CD14-positive monocyte (primary cell): Measurements from ENCODE around the gene ST3GAL3. TPM values are rescaled to one million over a fixed set of nuclear protein-coding genes. Genes with fewer than 3 reads are reported as not detected.

Source experiments
- DNase-seq, 3 donors: peaks; one replicate each; pipeline ENCODE4 v3.0.0-alpha.2; 2011 to 2022
- H2AFZ ChIP-seq: 2 replicates; pipeline ENCODE4 v1.6.0; 2012; ENCODE audit warnings: mild to moderate bottlenecking, low read depth, low read length, inconsistent platforms; ENCODE audit not compliant: insufficient read depth, poor library complexity, severe bottlenecking
- H3K27ac ChIP-seq, 2 donors: 1 replicate in 1 of 2; 2 replicates in 1 of 2; pipeline ENCODE4 v1.5.1; 2012 to 2013; ENCODE audit warnings: low read length in 2 of 2, control low read depth in 1 of 2, inconsistent platforms in 1 of 2, low read depth in 1 of 2, mild to moderate bottlenecking in 1 of 2
- H3K27me3 ChIP-seq, 2 donors: one replicate each; pipeline versions ENCODE4 v1.6.0 to v1.6.1; 2011 to 2013; ENCODE audit warnings: low read length in 2 of 2; ENCODE audit not compliant: control insufficient read depth in 2 of 2, insufficient read depth in 2 of 2
- H3K36me3 ChIP-seq, 2 donors: replicated peaks in 1 of 2; 1 replicate in 1 of 2; 2 replicates in 1 of 2; pipeline versions ENCODE4 v1.5.1 to v1.6.1; 2012 to 2013; ENCODE audit warnings: low read length in 2 of 2, control low read depth in 1 of 2, inconsistent platforms in 1 of 2, mild to moderate bottlenecking in 1 of 2; ENCODE audit not compliant: insufficient read depth in 2 of 2, control insufficient read depth in 1 of 2
- H3K4me1 ChIP-seq, 2 donors: 1 replicate in 1 of 2; 2 replicates in 1 of 2; pipeline versions ENCODE4 v1.5.1 to v1.6.1; 2012 to 2013; ENCODE audit warnings: low read length in 2 of 2, control low read depth in 1 of 2, inconsistent platforms in 1 of 2, mild to moderate bottlenecking in 1 of 2, moderate library complexity in 1 of 2; ENCODE audit not compliant: insufficient read depth in 2 of 2, control insufficient read depth in 1 of 2
- H3K4me2 ChIP-seq: replicated peaks from 2 replicates; pipeline ENCODE3; 2012; ENCODE audit warnings: low read length, moderate library complexity, mild to moderate bottlenecking; ENCODE audit not compliant: poor library complexity, severe bottlenecking; ENCODE audit errors: extremely low read depth
- H3K4me3 ChIP-seq, 3 experiments: fragments of 200-600 bp in 1 of 3; sonication (generic) in 1 of 3; replicated peaks in 1 of 3; 1 replicate in 2 of 3; 2 replicates in 1 of 3; pipeline ENCODE4 v1.5.1; 2011 to 2013; ENCODE audit warnings: low read length in 3 of 3, mild to moderate bottlenecking in 3 of 3, control low read depth in 2 of 3, low read depth in 2 of 3, inconsistent platforms in 1 of 3, moderate library complexity in 1 of 3
- H3K79me2 ChIP-seq: 2 replicates; pipeline ENCODE4 v1.6.0; 2012; ENCODE audit warnings: mild to moderate bottlenecking, control low read depth, inconsistent platforms, low read length, moderate library complexity; ENCODE audit not compliant: insufficient read depth
- H3K9ac ChIP-seq: 2 replicates; pipeline ENCODE4 v1.6.0; 2017; ENCODE audit warnings: low read length, mild to moderate bottlenecking; ENCODE audit not compliant: insufficient read depth, poor library complexity, severe bottlenecking
- H3K9me3 ChIP-seq, 2 donors: replicated peaks in 1 of 2; 1 replicate in 1 of 2; 2 replicates in 1 of 2; pipeline versions ENCODE4 v1.5.1 to v1.6.1; 2012 to 2013; ENCODE audit warnings: low read length in 2 of 2, control low read depth in 1 of 2; ENCODE audit not compliant: control insufficient read depth in 1 of 2, insufficient read depth in 1 of 2
- H4K20me1 ChIP-seq: 2 replicates; pipeline ENCODE4 v1.6.0; 2012; ENCODE audit warnings: mild to moderate bottlenecking, low read length, control low read depth, moderate library complexity; ENCODE audit not compliant: insufficient read depth
- H3K27ac Mint-ChIP-seq, 7 donors: one replicate each; pipeline ENCODE4 v1.8.0; 2020; ENCODE audit warnings: mild to moderate bottlenecking in 7 of 7, mixed read lengths in 7 of 7, moderate library complexity in 6 of 7, inconsistent platforms in 2 of 7
- H3K27me3 Mint-ChIP-seq, 3 donors: one replicate each; pipeline ENCODE4 v1.8.0; 2021 to 2022; ENCODE audit warnings: low read depth in 3 of 3, mild to moderate bottlenecking in 3 of 3, mixed read lengths in 3 of 3, moderate library complexity in 3 of 3, inconsistent platforms in 1 of 3
- H3K36me3 Mint-ChIP-seq, 2 donors: one replicate each; pipeline ENCODE4 v1.8.0; 2020; ENCODE audit warnings: mixed read lengths in 2 of 2, inconsistent platforms in 1 of 2, mild to moderate bottlenecking in 1 of 2
- H3K4me1 Mint-ChIP-seq: one replicate; pipeline ENCODE4 v1.8.0; 2020; ENCODE audit warnings: mild to moderate bottlenecking, mixed read lengths
- H3K4me3 Mint-ChIP-seq, 2 donors: one replicate each; pipeline ENCODE4 v1.8.0; 2020; ENCODE audit warnings: mild to moderate bottlenecking in 2 of 2, mixed read lengths in 2 of 2, moderate library complexity in 1 of 2
- H3K9me3 Mint-ChIP-seq, 7 donors: one replicate each; pipeline ENCODE4 v1.8.0; 2020 to 2022; ENCODE audit warnings: mixed read lengths in 7 of 7, mild to moderate bottlenecking in 6 of 7, moderate library complexity in 6 of 7, inconsistent platforms in 2 of 7
- CTCF ChIP-seq: fragments of 200-600 bp; IDR thresholded peaks from one replicate; pipeline ENCODE4 v1.8.0; 2022; ENCODE audit warnings: antibody characterized with exemption, mild to moderate bottlenecking
- WGBS: methylation state at CpG from one replicate; pipeline ENCODE4 v1.1.5; 2013; ENCODE audit warnings: missing lambda C conversion rate; ENCODE audit not compliant: insufficient coverage; 5-methylcytosine and 5-hydroxymethylcytosine counted together
- intact Hi-C, 2 donors: fragments of 100-400 bp; cut with micrococcal nuclease; formaldehyde crosslinking; loops; one replicate each; pipeline versions ENCODE4 v1.15.0 to v1.15.1; 2023
- polyA plus RNA-seq, 3 donors: library from polyadenylated mRNA; depleted of rRNA in 1 of 3; unstranded in 2 of 3; stranded (reverse) in 1 of 3; fragments of 300-500 nt in 2 of 3; fragments of >200 nt in 1 of 3; fragmentation: Illumina TruSeq in 2 of 3; gene quantifications; 1 replicate in 2 of 3; 2 replicates in 1 of 3; pipeline ENCODE4 v1.2.3, GENCODE V29; 2012 to 2021

Gene ST3GAL3
- polyA plus RNA-seq, 3 donors = 1.6 to 4.5 (median 2.1) TPM

GRCh38 chr1:43971336-43971980 is 264.1 kb downstream of the ST3GAL3 start:
- 100% methylated on average over 13 of the region's 17 CpGs for WGBS
- Histone ChIP-seq H3K27ac (no peak overlapping the region), H3K27me3 (no peaks in the 10 kb centered on the region)

GRCh38 chr1:43973981-43974442 is 266.7 kb downstream of the ST3GAL3 start:
- peaks cover 25 to 37% of the 10 kb centered on the region in 2 donors for H3K36me3 ChIP-seq
- Mint-ChIP-seq H3K27me3 (peaks cover 2 to 8% (median 2%) of the 10 kb centered on the region in 3 donors), H3K4me3 (peak overlapping the region; percentile 98 to 99), H3K36me3 (peaks cover 35 to 42% of the 10 kb centered on the region in 2 donors), H3K9me3 (peaks cover 0 to 1% (median 0%) of the 10 kb centered on the region in 7 donors), H3K4me1 (peaks cover 56% of the 10 kb centered on the region), H3K27ac (peak overlapping the region; percentile 95 to 97 (median 96))
- H4K20me1 ChIP-seq = peaks cover 41% of the 10 kb centered on the region
- H3K27ac ChIP-seq = peak overlapping the region; percentile 24 to 99
- peak overlapping the region; percentile 100 for H3K9ac ChIP-seq
- no peak for TF ChIP-seq CTCF
- 36% methylated on average over 9 of the region's 9 CpGs for WGBS
- peak overlapping the region; percentile 79 for H3K4me2 ChIP-seq
- no peak for DNase-seq
- H3K79me2 ChIP-seq = peaks cover 48% of the 10 kb centered on the region
- H2AFZ ChIP-seq = peak overlapping the region; percentile 99
- H3K4me3 ChIP-seq = peak overlapping the region; percentile 86 to 98 (median 97)
- peaks cover 48 to 61% of the 10 kb centered on the region in 2 donors for H3K4me1 ChIP-seq
- intact Hi-C loops = loop anchor here (1.0 to 10.0 kb wide), 4 partner anchors 27 to 381 kb away; partner anchors contain the start of genes IPO13 (in 2 of the 2), ERI3 (in 1 of the 2) and KDM4A (in 1 of the 2)
- no peaks in the 10 kb centered on the region for H3K27me3 ChIP-seq
- no peaks in the 10 kb centered on the region for H3K9me3 ChIP-seq

More at GRCh38 chr1:43971336-43971980, 264.1 kb downstream of the ST3GAL3 start:
- peaks cover 26 to 36% of the 10 kb centered on the region in 2 donors for H3K4me1 ChIP-seq
- no peak overlapping the region for H3K4me3 ChIP-seq
- peaks cover 32% of the 10 kb centered on the region for H3K4me1 Mint-ChIP-seq
- H4K20me1 ChIP-seq = peaks cover 16% of the 10 kb centered on the region
- H3K27me3 Mint-ChIP-seq = peaks cover 0 to 3% (median 1%) of the 10 kb centered on the region in 3 donors
- no peak for DNase-seq
- peaks cover 27 to 36% of the 10 kb centered on the region in 2 donors for H3K36me3 Mint-ChIP-seq
- no peak overlapping the region for H2AFZ ChIP-seq
- H3K9ac ChIP-seq = no peak overlapping the region
- no peak overlapping the region for H3K4me2 ChIP-seq
- H3K79me2 ChIP-seq = peaks cover 30% of the 10 kb centered on the region
- H3K27ac Mint-ChIP-seq = peak overlapping the region in 1 of 7 donors; percentile 41
- H3K36me3 ChIP-seq = peaks cover 12 to 30% of the 10 kb centered on the region in 2 donors
- H3K9me3 Mint-ChIP-seq = no peaks in the 10 kb centered on the region
- H3K9me3 ChIP-seq = no peaks in the 10 kb centered on the region
- no peak for TF ChIP-seq CTCF
- no peak overlapping the region for H3K4me3 Mint-ChIP-seq
- intact Hi-C loops = loop anchor here in 1 of 2 donors (10.0 kb wide), 2 partner anchors 317 to 383 kb away; partner anchors contain the start of genes ERI3 and KDM4A
